Measurements from ENCODE around the gene CAPN8. TPM values are rescaled to one million over a fixed set of nuclear protein-coding genes. Genes with fewer than 3 reads are reported as not detected.

Gene CAPN8
- total and polyA plus RNA-seq, 11 donors: not detected

GRCh38 chr1:223635236-223635635 is 30.3 kb downstream of the CAPN8 start:
- WGBS, 4 donors: 76 to 86% (median 81%) methylated on average over 4 of the region's 4 CpGs
- Histone ChIP-seq H3K36me3 (no peaks in the 10 kb centered on the region), H3K4me3 (no peak overlapping the region), H3K27me3 (peaks cover 0 to 46% (median 0%) of the 10 kb centered on the region in 9 donors), H3K4me1 (no peaks in the 10 kb centered on the region), H3K9me3 (peaks cover 0 to 10% (median 0%) of the 10 kb centered on the region in 12 donors), H3K27ac (no peak overlapping the region)
- DNase-seq (no peak), ATAC-seq (no peak)
- TF ChIP-seq POLR2A (IDR thresholded peaks at IDR 0.05) (no peak), CTCF (IDR thresholded peaks at IDR 0.05) (no peak)
- intact Hi-C loops (cut with DNase I): no loop called here

GRCh38 chr1:223634423-223634822 is 31.1 kb downstream of the CAPN8 start:
- Histone ChIP-seq H3K4me3 (no peak overlapping the region), H3K27me3 (peaks cover 0 to 48% (median 0%) of the 10 kb centered on the region in 9 donors), H3K27ac (no peak overlapping the region), H3K9me3 (peaks cover 0 to 10% (median 0%) of the 10 kb centered on the region in 12 donors), H3K4me1 (no peaks in the 10 kb centered on the region), H3K36me3 (no peaks in the 10 kb centered on the region)
- ATAC-seq: no peak
- no peak for DNase-seq
- WGBS, 4 donors: 66 to 80% (median 76%) methylated on average over 4 of the region's 4 CpGs
- TF ChIP-seq CTCF (IDR thresholded peaks at IDR 0.05) (no peak), POLR2A (IDR thresholded peaks at IDR 0.05) (no peak)
- intact Hi-C loops (cut with DNase I): no loop called here

GRCh38 chr1:223631956-223632355 is 33.5 kb downstream of the CAPN8 start:
- H3K9me3 ChIP-seq: peaks cover 0 to 10% (median 0%) of the 10 kb centered on the region in 12 donors
- TF ChIP-seq POLR2A (IDR thresholded peaks at IDR 0.05): no peak
- TF ChIP-seq CTCF (IDR thresholded peaks at IDR 0.05): no peak
- intact Hi-C loops (cut with DNase I): no loop called here
- DNase-seq (no peak), ATAC-seq (no peak)
- H3K27me3 ChIP-seq: peaks cover 0 to 30% (median 0%) of the 10 kb centered on the region in 9 donors
- no peaks in the 10 kb centered on the region for H3K4me1 ChIP-seq
- H3K27ac ChIP-seq: no peak overlapping the region
- WGBS, 4 donors: 20 to 38% (median 33%) methylated on average over 6 of the region's 6 CpGs
- H3K36me3 ChIP-seq: no peaks in the 10 kb centered on the region
- no peak overlapping the region for H3K4me3 ChIP-seq

- intact Hi-C loops (cut with DNase I): no loop called here
- peaks cover 0 to 10% (median 0%) of the 10 kb centered on the region in 12 donors for H3K9me3 ChIP-seq
- no peak for ATAC-seq
- H3K4me3 ChIP-seq: no peak overlapping the region
- H3K27me3 ChIP-seq: peaks cover 0 to 26% (median 0%) of the 10 kb centered on the region in 9 donors
- TF ChIP-seq CTCF (IDR thresholded peaks at IDR 0.05) (no peak), POLR2A (IDR thresholded peaks at IDR 0.05) (no peak)
- H3K27ac ChIP-seq: no peak overlapping the region
- H3K4me1 ChIP-seq: no peaks in the 10 kb centered on the region
- no peaks in the 10 kb centered on the region for H3K36me3 ChIP-seq
- 11 to 20% (median 17%) methylated on average over 2 of the region's 2 CpGs for WGBS, 4 donors
- DNase-seq: no peak
These were observed 34.0 kb downstream of the CAPN8 start for GRCh38 chr1:223631473-223631872.
